GM18870 (cell line): ENCODE results near the gene ARMC6.

Experiments used
- ATAC-seq: cut with Tn5 transposase; IDR thresholded peaks from one replicate; pipeline ENCODE4 v1.9.1; 2021; ENCODE audit warnings: moderate library complexity; ENCODE audit not compliant: unreplicated experiment

The ARMC6 gene

DNA sequence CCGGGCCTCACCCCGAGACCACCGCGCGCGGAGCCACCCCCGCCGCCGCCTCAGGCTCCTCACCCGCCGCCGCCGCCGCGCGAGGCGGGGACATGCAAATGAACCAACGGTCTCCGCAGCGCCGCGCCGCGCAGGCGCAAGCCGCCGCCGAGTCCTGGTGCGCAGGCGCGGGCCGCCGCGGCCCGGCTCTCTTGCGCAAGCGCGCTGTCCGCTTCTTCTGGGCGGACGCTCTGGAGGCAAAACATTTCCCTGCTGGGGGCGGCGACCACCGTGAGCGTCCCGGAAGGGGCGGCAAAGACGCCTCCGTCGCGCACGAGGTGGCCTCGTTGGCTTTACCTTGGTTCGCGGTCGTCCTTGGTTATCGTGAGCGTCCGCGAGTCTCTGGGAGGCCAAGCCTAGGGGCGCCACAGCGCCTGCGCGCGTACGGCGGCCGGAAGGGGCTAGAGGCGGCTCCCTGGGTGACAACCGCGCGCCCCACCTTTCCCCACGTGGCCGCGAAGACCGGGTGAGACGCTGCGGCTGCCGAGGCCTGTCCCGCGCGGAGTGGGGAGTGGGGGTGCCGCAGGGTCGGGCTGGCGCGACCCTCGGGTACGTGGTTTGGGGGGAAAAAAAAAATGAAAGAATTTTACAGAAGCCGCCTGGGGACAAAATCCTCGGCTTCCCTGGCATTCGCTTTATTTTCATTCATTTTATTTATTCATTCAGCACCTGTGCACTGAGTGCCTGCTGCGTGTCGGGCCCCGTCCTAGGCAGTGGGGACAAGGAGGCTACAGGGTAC lies at the start of gene ARMC6, which contains the start of gene SUGP2:
TSS of gene ARMC6 (plus strand) at position 178 of the 778 bp plus-strand sequence. CDS start 607 bp downstream, outside the sequence.
TSS of gene SUGP2 (minus strand) at position 92 of the 778 bp plus-strand sequence. CDS start 2,446 bp downstream, outside the sequence.
- ATAC-seq = peak; percentile 42

DNA sequence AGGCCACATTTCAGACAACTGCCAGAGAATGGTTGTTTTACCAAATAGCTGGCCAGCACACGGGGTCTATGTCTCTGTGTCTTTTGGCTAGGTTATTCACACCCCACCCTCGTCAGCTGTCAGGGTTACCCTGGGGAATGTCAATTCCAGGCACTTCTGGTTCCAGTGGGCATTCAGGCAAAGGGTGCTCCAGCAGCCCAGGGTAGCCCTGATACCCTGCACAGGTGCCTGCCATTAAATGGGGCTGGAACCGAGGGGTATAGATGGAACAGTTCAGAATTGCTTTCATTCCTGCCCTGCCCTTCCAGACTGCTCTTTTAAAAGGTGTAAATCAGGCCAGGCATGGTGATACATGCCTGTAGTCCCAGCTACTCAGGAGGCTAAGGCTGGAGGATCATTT lies 49.2 kb upstream of the ARMC6 start:
- ATAC-seq = no peak

DNA sequence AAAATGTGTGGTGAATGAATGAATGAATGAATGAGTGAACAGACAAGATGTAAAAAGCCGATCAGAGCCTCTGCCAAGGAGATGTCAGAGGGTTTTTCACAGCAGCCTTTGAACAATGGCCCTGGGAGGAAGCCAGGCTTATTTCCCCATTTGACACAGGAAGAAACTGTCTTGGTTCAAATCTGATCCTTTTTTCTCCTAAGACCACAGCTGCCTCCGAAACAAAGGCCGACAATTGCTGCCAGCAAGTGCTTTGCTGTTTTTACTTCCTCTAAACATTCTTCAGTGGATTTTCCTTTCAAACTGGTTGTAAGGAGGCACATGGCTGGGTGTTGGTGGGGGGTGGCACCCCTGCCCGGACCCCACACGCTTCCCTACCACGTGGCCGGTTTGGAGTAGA lies 48.1 kb upstream of the ARMC6 start:
- ATAC-seq = no peak

DNA sequence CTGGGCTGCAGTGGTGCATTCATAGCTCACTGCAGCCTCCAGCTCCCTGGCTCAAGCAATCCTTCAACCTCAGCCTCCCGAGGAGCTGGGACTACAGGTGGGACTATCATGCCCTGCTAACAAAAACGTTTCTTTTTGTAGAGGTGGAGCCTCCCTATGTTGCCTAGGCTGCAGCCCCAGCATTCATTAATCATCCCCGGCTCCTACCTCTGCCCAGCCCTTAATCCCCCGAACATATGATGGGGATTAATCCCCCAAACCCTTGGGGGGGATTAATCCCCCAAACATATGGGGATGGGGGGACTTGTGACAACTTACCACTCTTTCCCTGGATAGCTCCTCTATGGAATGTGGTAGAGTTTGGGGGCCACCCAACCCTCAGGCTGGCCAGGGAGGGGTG lies 45.9 kb upstream of the ARMC6 start:
- ATAC-seq = no peak

DNA sequence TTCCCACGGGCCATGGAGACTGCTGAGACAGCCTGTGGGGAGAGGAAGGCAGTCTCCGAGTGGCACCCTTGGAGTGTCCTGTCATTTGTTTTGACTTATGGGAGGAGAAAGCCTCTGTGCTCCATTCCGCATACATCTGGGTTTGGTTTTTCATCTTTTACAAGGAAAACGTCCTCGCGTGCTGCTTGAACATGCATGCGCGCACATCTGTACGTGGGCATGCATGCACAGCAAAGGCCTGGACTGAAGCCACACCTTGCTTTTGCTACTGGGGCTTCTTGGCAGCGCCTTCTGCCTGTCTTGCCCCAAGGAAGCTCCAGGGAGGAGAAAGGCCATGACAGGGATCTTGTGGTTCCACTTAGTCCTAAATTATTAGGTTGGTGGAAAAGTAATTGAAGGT lies 44.1 kb upstream of the ARMC6 start:
- no peak for ATAC-seq

DNA sequence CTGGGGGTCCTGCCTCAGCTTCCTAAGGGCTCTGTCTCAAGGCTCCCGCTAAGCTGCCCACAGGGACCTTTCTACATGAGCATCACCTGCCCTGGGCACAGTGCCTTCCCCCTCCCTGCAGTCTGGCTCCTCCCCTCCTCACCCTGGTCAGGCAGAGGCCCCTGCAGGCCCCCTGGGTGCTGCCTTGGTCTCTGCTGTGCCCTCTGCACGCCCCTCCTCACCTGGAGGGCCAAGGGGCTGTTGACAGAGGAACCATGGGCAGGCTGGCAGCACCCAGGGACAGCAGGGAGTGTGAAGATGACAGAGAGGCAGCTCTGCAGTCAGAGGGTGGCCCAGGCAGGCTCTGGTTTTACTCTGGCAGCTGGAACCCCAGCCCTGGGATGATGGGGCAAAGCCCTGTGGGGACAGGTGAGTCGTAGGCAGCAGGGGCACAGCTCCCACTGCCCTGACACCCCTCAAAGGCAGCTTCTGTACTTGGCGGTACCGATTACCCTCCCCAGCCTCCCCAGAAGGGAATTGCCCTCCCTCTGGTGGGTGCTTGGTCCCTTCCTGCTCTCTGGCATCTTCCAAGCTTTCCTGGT lies 43.2 kb upstream of the ARMC6 start:
- ATAC-seq = no peak

DNA sequence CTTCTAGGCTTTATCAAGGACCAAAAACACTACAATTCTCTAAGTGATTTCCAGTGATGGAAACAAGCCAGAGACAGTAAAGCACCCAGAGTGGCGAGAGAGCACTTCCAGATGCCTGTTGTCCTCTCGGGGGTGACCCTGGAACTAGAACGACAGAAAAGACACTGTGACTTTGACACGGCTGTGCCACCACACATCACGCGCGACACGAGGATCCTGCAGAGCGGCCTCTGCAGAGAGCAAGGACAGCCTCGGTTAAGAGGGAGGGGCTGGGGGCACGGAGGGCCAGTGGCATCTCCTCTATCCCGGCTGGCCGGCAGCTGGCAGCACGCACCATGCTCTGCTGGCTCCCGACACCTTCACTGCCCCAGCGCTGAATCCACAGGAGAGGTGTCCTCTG lies 42.4 kb upstream of the ARMC6 start:
- ATAC-seq = no peak

DNA sequence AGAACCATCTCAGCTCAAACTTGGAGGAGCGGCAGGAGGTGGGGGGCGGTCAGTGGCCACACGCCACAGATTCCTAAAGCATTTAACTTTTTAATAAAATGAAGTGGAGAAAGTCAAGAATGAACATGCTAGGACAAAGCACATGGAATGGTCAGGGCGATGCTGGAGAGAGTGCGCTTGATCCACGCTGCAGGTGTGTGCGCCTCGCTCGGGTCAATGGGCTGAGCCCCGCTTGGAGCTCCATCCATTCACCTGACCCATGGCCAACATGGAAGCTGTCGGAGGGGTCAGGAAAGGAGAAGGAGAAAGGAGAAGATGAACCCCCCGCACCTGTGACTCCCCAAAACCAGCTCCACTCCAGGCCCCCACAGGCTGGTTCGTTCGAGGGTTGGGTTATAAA lies 41.9 kb upstream of the ARMC6 start:
- ATAC-seq = no peak

DNA sequence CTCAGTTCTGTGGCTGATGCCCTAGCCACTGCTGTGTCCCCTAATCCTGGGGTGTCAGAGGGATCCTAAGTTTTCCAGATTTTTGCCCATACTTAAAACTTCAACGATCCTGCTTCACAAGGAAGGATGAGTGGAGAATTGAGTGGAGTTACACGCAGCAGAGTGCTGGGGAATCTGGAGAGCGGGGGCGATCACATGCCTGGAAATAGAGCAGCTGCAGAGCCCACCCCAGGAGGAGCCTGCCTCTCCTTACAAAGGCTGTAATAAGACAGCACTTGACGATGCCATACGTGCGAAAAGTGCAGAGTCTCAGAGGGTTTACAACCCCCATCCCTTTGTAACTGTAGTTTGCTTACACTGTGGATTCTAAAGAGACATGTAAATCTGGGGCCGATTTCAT lies 40.7 kb upstream of the ARMC6 start:
- ATAC-seq = no peak

DNA sequence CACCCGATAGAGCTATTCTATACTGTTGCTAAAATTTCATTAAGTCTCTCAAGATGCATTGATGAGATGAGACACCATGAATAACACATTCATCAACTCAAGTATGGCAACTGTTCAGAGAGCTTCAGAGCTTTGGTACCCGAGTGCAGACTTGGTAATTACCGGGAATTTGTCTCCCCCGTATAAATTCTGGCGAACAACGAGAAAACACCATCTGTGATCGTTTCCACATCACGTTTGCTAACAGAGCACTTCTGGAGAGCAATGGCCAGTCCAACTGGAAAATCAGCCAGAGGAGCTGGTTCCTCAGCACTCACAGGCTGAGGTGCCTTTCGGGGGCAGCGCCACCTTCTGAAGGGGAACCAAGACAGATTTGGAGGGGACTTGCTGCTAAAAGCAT lies 40.3 kb upstream of the ARMC6 start:
- ATAC-seq = no peak

DNA sequence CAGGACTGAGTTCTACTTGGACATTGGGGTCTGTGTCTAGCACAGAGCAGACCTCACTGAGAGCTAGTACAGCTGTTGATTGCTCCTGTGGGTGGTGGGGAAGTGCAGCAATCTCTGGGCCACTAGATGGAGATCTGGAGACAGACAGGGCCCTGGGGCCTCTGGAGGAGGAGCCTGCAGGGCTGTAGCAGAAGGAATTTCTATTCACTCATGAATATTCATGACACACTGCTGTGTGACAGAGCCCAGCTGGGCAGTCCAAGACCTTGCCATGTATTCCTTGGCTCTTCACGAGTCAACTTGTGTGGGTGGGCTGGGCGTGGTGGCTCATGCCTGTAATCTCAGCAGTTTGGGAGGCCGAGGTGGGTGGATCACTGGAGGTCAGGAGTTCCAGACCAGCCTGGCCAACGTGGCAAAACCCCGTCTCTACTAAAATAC lies 37.6 kb upstream of the ARMC6 start:
- no peak for ATAC-seq

DNA sequence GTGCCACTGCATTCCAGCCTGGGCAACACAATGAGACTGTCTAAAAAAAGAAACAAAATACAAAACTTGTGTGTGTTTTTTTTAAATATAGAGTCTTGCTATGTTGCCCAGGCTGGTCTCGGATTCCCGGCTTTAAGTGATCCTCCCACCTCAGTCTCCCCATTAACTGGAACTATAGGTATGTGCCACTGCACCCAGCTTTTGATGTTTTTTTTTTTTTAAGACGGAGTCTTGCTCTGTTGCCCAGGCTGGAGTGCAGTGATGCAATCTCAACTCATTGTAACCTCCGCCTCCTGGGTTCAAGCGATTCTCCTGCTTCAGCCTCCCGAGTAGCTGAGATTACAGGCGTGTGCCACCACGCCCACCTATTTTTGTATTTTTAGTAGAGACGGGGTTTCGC lies 37.1 kb upstream of the ARMC6 start:
- ATAC-seq = no peak

DNA sequence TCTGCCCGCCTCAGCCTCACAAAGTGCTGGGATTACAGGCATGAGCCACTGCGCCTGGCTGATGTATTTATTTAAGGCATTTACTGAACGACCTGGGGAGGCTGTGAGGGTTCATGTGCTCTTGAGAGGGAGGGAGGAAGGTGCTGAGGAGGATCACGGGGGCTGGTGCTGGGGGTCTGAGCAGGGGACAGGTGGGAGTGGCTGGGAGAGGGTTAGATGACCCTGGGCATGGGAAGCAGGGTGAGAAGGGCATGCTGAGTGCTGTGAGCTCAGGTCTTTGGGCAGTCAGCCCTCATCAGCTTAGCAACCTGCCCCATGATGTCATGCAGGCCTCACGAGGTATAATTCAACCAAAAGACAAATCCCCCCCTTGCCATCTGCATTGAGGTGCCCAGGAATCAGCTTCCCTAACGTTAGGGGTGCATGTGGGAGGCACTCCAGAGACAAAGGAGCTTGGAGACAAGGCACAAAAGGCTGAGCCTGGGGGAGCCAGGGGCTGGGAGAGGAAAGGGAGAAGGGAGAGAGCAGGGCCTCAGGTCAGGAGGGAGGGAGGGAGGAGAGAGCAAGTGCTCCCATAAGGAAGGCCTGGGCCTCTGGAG lies 36.5 kb upstream of the ARMC6 start:
- no peak for ATAC-seq

DNA sequence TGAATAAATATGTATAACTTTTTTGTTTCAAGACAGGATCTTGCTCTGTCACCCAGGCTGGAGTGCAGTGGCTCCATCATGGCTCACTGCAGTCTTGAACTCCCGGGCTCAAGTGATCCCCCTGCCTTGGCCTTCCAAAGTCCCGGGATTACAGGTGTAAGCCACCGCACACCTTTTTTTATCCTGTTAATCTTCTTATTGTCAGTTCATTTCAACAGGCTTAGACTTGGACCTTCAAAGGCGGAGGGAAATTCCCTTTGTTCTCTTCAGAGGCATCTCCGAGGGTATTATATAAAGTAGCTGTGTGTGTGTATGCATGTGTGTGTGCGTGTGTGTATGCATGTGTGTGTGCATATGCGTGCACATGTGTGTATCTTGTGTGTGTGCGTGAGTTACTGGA lies 35.1 kb upstream of the ARMC6 start:
- ATAC-seq = no peak

DNA sequence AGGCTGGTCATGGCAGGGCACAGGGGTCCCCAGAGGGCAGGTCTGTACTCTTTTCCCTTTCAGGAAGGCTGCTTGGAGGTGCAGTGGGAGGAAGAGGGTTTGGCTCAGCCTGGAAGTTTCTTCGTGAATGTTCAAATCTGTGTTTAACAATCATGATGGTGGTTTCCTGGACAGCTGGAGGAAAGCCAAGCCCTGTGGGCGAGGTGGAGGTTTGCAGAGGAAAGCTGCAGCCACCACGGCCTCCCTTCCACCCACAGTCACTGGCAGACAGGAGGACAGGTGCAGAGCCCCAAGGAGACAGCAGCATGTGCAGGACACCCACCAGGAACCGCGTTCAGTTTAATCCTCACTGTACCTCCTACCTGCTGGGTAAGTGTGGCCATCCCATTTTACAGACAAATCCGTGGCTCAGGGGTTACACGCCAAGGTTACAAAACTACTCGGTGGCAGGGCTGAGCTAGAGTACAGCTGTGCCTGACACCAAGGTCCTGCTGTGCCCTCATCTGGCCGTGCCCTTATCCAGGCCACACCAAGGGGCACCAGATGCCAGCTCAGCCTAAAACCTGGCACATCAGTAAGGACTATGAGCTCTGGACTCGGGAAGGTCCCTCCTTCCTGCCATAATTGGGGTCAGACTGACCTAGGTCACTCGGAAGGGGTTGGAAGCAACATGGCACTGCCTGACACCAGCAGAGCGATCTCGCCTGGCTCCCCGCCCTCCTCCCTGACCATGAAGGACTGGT lies 34.2 kb upstream of the ARMC6 start:
- ATAC-seq = no peak

DNA sequence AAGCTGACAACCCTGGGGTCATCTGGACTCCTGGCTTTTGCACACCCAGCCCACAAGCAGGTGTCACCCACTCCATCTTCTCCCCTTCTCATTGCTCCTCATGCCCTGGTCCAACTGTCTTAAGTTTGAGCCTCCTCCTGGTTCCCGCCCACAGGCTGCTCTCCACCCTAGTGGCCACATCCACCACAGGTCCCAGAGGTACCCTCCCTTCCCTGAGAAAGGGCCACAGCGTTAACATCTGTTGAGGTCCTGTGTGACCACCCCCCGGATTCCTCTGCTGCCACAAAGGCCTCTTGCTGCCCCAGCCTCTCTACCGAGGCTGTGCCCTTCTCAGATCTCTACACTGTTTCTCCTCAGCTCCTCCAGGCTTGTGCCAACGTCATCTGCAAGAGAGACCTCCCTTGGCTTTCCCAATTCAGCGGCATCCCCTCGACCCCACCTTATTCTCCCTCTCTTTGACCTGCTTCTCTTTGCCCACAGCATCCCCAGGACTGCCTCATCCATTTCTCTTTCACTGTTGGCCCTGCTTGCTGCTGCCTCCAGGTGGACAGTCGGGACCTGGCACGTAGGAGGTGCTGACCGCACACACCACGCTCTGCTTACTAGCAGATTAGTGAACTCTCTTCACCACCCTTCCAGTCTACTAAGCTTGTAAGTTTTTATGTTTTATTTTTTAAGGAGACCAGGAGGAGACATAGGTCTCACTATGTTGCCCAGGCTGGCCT lies 33.3 kb upstream of the ARMC6 start:
- no peak for ATAC-seq

DNA sequence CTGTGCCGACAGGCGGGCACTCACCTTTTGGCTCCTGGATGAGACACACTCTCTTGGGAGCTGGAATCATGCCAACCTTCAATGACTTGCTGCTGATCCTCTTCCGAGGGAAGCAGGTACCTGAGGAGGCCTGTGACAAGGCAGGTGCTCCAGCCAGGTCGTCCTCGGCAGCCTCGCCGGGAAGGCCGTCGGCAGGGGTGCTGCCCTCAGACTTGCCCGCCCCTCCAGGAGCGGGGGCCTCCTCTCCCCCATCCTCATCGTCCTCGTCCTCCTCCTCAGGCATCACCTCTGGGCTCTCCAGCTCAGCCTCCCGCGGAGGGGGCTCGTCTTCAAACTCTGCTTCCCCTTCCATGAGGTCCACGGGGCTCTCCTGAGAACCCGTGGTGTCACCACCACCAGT lies 29.3 kb upstream of the ARMC6 start:
- no peak for ATAC-seq

DNA sequence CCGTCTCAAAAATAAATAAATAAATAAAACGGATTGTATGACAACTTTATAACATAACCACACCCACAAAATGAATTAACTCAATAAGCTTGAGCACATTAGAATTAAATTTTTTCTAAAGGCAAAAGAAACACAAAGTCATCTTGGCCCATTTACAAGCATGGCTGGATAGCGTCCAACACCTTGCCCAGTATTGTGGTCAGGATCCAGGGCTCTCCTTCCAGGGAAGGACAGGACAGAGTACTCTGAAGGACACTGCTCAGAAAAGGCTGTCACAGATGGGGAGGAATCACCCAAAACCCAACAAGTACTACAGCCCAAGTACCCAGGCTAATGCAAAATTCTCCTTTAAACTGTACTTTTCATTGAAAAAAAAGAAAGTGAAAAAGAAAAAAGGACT lies 27.2 kb upstream of the ARMC6 start:
- ATAC-seq = no peak

DNA sequence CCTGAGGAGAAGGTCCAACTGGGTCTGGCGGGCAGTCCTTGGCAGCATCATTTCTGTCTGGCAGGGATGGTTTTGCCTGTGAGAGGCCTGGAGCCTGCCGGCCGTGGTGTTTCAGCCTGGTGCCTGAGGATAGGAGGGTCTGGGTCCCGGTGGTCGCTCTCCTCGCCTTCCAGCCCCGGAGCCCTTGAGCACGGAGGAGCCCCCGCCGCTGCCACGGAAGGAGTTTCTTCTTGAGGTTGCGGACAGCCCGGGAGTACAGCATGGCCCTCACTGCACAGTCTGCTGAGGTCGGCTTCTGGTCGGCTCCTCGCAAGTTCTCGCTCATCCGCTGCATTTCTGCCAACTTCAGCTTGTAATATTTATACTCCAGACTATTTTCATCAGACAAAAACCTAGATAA lies 23.5 kb upstream of the ARMC6 start:
- ATAC-seq = no peak

DNA sequence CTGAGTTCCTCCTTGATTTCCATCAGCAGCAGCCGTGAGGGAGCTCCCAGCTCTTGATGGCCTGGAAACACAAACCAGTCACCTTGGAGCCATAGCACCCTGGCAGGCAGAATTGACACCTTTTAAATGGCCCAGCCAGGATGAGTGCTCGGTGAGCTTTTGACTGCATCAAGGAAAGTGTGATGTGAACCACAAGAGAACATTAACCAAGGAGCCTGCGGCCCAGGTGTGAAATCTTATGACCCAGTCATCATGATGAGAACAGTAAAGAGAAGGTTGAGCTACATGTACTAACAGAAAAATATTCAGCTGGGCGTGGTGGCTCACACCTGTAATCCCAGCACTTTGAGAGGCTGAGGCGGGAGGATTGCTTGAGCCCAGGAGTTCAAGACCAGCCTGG lies 22.9 kb upstream of the ARMC6 start:
- no peak for ATAC-seq

DNA sequence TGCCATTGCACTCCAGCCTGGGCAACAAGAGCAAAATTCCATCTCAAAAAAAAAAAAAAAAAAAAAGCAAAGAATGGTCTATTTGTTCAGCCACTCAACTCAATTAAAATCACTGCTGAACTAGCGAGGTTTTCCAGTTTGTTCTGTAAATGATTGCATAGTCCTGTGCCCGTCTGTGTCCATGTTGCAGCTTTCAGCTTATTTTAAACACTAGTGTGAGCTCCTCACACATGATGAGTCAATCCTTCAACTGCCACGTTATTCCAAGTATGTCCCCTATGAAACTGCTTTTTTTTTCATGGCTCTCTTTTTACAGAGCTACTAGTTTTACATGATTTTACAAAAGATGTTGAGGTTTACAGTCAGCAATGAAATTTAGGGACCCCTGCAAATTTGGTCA lies 12.3 kb upstream of the ARMC6 start:
- ATAC-seq = no peak
